Measurements from ENCODE around the gene KATNAL1.

The KATNAL1 gene

GRCh38 chr13:30224732-30225131 lies 82.6 kb downstream of the KATNAL1 start:
- DNase-seq (ENCODE audit: low read depth): no peak
- TF ChIP-seq, protein P1, sequence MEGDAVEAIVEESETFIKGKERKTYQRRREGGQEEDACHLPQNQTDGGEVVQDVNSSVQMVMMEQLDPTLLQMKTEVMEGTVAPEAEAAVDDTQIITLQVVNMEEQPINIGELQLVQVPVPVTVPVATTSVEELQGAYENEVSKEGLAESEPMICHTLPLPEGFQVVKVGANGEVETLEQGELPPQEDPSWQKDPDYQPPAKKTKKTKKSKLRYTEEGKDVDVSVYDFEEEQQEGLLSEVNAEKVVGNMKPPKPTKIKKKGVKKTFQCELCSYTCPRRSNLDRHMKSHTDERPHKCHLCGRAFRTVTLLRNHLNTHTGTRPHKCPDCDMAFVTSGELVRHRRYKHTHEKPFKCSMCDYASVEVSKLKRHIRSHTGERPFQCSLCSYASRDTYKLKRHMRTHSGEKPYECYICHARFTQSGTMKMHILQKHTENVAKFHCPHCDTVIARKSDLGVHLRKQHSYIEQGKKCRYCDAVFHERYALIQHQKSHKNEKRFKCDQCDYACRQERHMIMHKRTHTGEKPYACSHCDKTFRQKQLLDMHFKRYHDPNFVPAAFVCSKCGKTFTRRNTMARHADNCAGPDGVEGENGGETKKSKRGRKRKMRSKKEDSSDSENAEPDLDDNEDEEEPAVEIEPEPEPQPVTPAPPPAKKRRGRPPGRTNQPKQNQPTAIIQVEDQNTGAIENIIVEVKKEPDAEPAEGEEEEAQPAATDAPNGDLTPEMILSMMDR (conservative IDR thresholded peaks at IDR 0.05; ENCODE audit: low read depth, low read length): no peak
- no peak overlapping the region for H3K4me3 ChIP-seq (ENCODE audit: low read length)

- TF ChIP-seq, protein P1 (conservative IDR thresholded peaks at IDR 0.05; ENCODE audit: low read depth, low read length): no peak
- no peak overlapping the region for H3K4me3 ChIP-seq (ENCODE audit: low read length)
- no peak for DNase-seq (ENCODE audit: low read depth)
These were observed 85.1 kb downstream of the KATNAL1 start for GRCh38 chr13:30222254-30222653.

- H3K4me3 ChIP-seq (ENCODE audit: low read length): no peak overlapping the region
- TF ChIP-seq, protein P1 (conservative IDR thresholded peaks at IDR 0.05; ENCODE audit: low read depth, low read length): no peak
- DNase-seq (ENCODE audit: low read depth): no peak
These were observed 91.2 kb downstream of the KATNAL1 start for GRCh38 chr13:30216111-30216510.

DNA sequence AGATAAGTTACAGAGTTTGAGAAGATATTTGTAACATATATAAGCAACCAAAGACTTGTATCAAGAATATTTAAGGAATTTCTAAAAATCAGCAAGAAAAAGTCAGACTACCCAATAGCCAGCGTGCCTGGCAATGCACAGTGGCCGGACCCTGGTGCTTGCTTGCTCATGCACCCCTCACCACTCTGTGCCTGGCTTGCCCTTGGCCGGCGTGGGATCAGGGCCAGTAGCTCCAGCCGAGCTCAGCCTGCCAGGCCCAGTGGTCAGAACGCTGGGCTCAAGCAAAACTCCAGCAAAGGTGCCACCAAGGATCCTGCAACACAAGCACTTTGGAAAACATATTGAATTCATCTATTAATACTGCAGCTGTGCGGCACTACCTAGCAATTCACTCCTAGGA lies 95.1 kb downstream of the KATNAL1 start:
- H3K4me3 ChIP-seq (ENCODE audit: low read length): no peak overlapping the region
- TF ChIP-seq, protein P1 (conservative IDR thresholded peaks at IDR 0.05; ENCODE audit: low read depth, low read length): no peak
- no peak for DNase-seq (ENCODE audit: low read depth)

GRCh38 chr13:30211745-30212144 lies 95.6 kb downstream of the KATNAL1 start:
- TF ChIP-seq, protein P1 (conservative IDR thresholded peaks at IDR 0.05; ENCODE audit: low read depth, low read length): no peak
- no peak for DNase-seq (ENCODE audit: low read depth)
- no peak overlapping the region for H3K4me3 ChIP-seq (ENCODE audit: low read length)

GRCh38 chr13:30204564-30204963 lies 102.8 kb downstream of the KATNAL1 start:
- DNase-seq (ENCODE audit: low read depth): no peak
- H3K4me3 ChIP-seq (ENCODE audit: low read length): no peak overlapping the region
- TF ChIP-seq, protein P1 (conservative IDR thresholded peaks at IDR 0.05; ENCODE audit: low read depth, low read length): no peak

DNA sequence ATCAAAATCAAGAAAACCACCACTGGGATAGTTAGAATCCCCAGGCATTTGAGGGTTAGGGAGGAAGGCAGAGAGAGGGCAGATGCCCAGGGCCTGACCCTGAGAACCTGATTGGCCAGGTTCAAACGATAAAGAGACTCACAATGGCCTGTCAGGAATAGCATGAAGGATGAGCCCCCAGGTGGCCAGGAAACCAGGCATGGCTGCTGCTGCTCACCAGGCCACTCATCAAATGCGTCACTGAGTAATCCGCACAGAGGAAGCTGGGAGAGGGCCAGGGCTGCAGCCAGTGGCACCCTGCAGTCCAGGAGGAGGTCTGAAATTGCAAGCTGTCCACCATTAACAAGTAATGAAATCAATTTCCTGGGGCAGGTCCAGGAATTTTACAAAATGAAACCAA lies 111.3 kb downstream of the KATNAL1 start:
- no peak overlapping the region for H3K4me3 ChIP-seq (ENCODE audit: low read length)
- DNase-seq (ENCODE audit: low read depth): no peak
- TF ChIP-seq, protein P1 (conservative IDR thresholded peaks at IDR 0.05; ENCODE audit: low read depth, low read length): no peak
